Activated naive CD4-positive, alpha-beta T cell treated with anti-CD3 and anti-CD28 coated beads, Interleukin-2, amount 50 U/mL, for 72 hours (primary cell): ENCODE data around the gene SRRM3. TPM values are rescaled to one million over a fixed set of nuclear protein-coding genes. Genes with fewer than 3 reads are reported as not detected.
"Not testable (repeated sequence)": the region's sequence is repeated elsewhere in the genome, so short reads cannot be mapped to it uniquely, and the experiment has no call there.

Experiments used
- ATAC-seq, 2 donors: fragments of 150-1000 bp; cut with Tn5 transposase; 2 replicates each; pipeline ENCODE4 v1.10.0; 2021; ENCODE audit warnings: mild to moderate bottlenecking in 2 of 2, moderate library complexity in 2 of 2
- DNase-seq, 2 donors: peaks; one replicate each; pipeline ENCODE4 v3.0.0; 2021 to 2022; ENCODE audit warnings: low spot score in 2 of 2
- H3K27ac Mint-ChIP-seq, 2 donors: one replicate each; pipeline ENCODE4 v1.8.0; 2022; ENCODE audit warnings: mild to moderate bottlenecking in 2 of 2, mixed read lengths in 2 of 2
- H3K36me3 Mint-ChIP-seq, 2 donors: one replicate each; pipeline ENCODE4 v1.8.0; 2022; ENCODE audit warnings: mixed read lengths in 2 of 2
- H3K9me3 Mint-ChIP-seq, 2 donors: one replicate each; pipeline ENCODE4 v1.8.0; 2022; ENCODE audit warnings: mixed read lengths in 2 of 2
- total RNA-seq, 2 donors: library from RNA; stranded (reverse); gene quantifications; one replicate each; pipeline ENCODE4 v1.2.3, GENCODE V29; 2022

SRRM3 gene
- total RNA-seq, 2 donors from 2014 or later = not detected

DNA sequence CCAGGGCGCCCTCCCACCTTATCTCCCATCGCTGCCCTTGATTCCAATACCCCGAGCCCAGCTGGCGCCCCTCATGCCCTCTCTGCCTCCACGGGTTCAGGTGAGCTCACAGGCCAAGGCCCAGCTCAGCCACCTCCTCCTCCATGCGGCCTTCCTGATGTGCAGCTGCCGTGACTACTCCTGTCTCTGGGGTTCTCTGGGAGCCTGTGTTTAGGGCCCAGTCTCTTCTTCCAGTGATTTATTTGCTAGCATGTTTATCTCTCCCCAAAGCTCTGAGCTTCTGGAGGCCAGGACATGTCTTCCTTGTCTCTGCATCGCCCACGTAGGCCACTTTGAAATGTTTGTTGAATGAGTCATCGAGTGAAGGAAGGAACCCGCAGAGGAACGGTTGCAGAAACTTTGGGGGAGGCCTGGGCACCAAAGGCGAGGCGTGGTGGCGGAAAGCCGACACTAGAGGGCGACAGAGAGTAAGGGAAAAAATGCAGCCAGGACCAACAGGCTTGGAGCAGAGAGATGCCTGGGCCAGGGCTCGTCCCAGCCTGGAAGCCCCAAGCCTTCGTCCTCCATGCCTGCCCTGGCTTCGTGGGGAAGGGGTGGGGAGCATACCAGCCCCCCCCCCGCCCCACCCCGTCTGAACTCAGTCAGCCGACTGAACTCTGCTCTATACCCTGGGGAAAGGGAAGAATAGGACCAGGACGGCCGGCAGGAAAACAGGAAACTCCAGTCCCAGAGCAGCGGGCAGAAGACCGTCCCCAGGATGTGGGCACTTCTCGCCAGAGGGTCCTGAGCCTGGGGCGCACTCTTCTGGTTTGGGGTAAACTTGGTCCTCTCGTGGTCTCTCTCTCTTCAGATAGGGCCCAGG lies 89.9 kb downstream of the SRRM3 start:
- ATAC-seq = peak; percentile 90 to 95
- peak overlapping the region; percentile 33 to 85 for H3K27ac Mint-ChIP-seq

DNA sequence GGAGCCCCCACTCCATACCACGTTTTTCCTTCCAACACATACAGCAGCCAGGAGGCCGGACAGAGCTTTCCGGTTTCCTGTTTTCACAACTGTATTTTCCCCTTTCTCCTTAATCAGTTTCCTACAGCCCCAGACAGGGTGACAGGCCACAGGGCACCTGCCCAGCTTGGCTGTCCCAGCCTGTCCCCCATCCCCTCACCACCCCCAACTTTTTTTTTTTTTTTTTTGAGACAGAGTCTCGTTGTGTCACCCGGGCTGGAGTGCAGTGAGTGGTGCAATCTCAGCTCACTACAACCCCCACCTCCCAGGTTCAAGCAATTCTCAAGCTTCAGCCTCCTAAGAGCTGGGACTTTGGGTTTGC lies 90.5 kb downstream of the SRRM3 start:
- Mint-ChIP-seq H3K27ac (peak overlapping the region in 1 of 2 donors; percentile 85), H3K36me3 (no peaks in the 10 kb centered on the region), H3K9me3 (no peaks in the 10 kb centered on the region)
- DNase-seq = no peak
- ATAC-seq = no peak

More for the DNA sequence above, 89.9 kb downstream of the SRRM3 start:
- no peaks in the 10 kb centered on the region for H3K36me3 Mint-ChIP-seq
- no peaks in the 10 kb centered on the region for H3K9me3 Mint-ChIP-seq
- DNase-seq = peak; percentile 94 to 97

DNA sequence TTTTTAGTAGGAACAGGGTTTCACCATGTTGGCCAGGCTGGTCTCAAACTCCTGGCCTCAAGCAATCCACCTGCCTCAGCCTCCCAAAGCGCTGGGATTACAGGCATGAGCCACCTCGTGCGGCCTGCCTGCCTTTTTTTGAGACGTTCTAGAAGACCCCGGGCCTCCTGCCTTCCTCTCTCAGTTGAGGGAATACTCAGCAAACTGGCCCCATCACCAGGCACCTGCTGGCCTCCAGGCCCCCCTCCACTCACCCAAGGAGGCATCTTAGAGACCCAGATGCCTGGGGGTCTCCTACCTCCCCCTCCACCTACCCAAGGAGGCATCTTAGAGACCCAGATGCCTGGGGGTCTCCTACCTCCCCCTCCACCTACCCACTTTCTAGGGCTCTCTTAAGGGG lies 91.2 kb downstream of the SRRM3 start:
- H3K36me3 Mint-ChIP-seq, DNase-seq, ATAC-seq, H3K9me3 Mint-ChIP-seq: not testable (repeated sequence)
- H3K27ac Mint-ChIP-seq = peak overlapping the region in 1 of 2 donors; percentile 33

DNA sequence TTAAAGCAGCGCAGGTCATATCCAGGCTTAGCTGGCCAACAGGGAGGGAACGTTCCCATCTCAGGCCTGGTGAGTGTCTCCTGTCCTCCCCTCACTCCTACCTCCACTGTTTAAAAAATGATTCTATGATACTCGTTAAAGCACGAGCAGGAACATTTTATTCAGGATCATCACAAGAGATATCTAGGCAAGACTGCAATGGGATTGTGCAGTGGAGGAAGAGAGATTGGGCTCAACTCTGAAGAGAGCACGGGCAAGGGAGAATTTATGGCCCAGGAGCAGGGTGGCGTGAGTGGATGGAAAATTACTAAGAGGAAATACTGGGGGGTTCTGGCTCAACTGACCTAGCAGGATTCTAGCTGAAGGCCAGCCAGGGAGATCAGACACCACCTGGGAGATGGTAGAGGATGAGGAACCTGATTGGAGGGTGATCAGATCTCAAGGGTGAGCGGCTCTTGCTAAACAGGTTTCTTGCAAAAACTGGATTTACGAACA lies 91.8 kb downstream of the SRRM3 start:
- H3K36me3 Mint-ChIP-seq = no peaks in the 10 kb centered on the region
- H3K27ac Mint-ChIP-seq = peak overlapping the region in 1 of 2 donors; percentile 33
- DNase-seq (no peak), ATAC-seq (no peak)
- H3K9me3 Mint-ChIP-seq = no peaks in the 10 kb centered on the region

DNA sequence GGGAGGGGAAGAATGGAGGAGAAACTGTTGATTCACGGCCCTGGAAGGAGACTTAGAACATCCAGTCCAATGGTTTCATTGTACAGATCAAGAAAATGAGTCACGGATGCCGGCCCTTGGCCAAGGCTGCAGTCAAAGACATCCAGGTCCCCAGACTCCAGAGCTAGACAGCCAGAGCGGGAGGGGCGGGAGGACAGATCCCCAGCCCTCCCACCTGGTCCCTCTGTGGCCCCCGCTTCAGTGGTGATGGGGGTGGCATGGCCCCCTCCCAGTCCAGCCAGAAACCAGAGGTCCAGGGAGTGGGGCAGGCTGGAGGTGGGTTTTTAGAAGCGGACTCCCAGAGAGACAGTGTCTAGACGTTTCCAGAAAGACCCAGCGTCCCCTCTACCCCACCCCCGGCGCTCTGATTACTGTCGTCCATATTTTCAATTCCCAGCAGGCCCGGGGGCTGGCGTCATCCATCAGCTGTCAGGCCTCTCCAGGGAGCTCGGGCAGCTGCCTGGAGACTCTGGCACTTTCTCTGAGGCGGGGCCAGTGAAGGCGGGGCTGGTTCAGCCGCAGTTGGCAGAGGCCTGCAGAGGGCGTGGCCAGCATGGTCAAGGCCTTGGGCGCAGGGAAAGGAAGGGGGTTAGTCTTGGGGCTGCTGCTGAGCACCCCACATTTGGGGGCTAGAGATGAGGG lies 92.8 kb downstream of the SRRM3 start:
- ATAC-seq = no peak

DNA sequence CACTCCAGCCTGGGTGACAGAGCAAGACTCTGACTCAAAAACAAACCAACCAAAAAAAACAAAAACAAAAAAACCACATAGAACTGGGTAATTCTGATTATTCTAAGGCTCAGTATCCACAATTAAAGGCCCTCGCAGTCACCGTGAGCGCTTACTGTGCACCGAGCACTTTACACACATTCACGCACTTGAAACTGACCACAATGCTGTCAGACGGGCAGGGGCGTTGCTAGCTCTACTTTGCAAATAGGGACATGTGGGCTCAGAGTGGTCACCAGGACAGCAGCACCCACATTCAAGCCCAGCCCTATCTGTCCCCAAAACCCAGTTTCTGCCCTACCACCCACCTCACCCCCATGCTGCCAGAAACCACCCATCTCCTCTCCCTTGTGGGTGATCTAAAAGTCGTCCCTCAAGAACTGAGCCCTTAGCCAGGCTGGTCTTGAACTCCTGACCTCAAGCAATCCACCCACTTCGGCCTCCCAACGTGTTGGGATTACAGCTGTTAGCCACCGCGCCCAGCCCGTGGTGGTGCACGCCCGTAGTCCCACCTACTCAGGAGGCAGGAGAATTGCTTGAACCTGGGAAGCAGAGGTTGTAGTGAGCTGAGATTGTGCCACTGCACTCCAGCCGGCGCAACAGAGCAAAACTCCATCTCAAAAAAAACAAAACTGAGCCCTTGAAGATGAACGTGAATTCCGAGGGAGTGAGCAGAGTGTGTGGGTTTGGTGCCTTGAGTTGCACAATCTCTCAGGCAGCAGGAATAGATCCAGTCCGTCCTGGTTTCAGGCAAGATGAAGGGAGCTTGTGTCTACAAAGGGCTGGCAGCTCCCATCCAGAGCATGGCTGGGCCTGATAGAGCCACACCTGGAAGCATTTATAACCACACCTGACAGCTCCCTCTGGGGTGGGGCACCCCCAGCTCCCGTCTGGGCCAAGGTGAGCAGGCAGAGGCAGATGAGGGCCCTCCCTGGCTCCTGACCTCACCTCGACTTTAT lies 95.3 kb downstream of the SRRM3 start:
- ATAC-seq = no peak
- H3K27ac Mint-ChIP-seq = no peak overlapping the region
- no peaks in the 10 kb centered on the region for H3K9me3 Mint-ChIP-seq
- peaks cover 0 to under 1% of the 10 kb centered on the region in 2 donors for H3K36me3 Mint-ChIP-seq
- no peak for DNase-seq

More for the DNA sequence above, 92.8 kb downstream of the SRRM3 start:
- no peaks in the 10 kb centered on the region for H3K36me3 Mint-ChIP-seq
- no peak for DNase-seq
- no peaks in the 10 kb centered on the region for H3K9me3 Mint-ChIP-seq
- H3K27ac Mint-ChIP-seq = no peak overlapping the region

DNA sequence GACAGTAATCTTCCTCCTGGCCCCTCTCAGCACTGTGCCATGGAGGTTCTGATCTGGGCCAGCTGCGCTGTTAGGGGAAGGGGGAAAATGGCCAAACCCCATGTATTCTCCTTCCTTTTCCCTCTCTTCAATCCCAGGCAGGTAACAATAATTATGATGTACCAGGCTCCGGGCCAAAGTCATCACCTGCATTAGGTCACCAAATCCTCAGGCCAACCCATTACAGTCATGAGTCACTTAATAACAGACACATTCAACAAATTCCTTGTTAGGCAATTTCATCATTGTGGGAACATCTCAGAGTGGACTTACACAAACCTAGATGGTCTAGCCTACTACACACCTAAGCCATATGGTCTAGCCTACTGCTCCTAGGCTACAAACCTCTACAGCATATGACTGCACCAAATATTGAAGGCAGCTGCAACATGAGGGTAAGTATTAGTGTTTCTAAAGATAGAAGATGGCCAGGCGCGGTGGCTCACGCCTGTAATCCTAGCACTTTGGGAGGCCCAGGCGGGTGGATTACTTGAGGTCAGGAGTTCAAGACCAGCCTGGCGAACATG lies 98.6 kb downstream of the SRRM3 start:
- Mint-ChIP-seq H3K36me3 (peaks cover 10 to 12% of the 10 kb centered on the region in 2 donors), H3K9me3 (no peaks in the 10 kb centered on the region), H3K27ac (no peak overlapping the region)
- DNase-seq (no peak), ATAC-seq (no peak)

DNA sequence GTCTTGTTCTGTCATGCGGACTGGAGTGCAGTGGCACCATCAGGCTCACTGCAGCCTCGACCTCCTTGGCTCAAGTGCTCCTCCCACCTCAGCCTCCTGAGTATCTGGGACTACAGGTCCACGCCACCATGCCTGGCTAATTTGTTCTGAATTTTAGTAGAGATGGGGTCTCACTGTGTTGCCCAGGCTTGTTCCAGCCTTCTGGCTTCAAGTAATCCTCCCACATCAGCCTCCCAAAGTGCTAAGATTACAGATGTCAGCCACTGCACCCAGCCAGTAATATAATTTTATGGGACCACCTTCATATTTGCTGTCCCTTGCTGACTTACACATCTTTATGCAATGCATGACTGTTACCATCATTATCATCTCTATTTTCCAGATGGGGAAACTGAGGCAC lies 99.3 kb downstream of the SRRM3 start:
- Mint-ChIP-seq H3K9me3 (no peaks in the 10 kb centered on the region), H3K27ac (no peak overlapping the region), H3K36me3 (peaks cover 10 to 12% of the 10 kb centered on the region in 2 donors)
- ATAC-seq (no peak), DNase-seq (no peak)

DNA sequence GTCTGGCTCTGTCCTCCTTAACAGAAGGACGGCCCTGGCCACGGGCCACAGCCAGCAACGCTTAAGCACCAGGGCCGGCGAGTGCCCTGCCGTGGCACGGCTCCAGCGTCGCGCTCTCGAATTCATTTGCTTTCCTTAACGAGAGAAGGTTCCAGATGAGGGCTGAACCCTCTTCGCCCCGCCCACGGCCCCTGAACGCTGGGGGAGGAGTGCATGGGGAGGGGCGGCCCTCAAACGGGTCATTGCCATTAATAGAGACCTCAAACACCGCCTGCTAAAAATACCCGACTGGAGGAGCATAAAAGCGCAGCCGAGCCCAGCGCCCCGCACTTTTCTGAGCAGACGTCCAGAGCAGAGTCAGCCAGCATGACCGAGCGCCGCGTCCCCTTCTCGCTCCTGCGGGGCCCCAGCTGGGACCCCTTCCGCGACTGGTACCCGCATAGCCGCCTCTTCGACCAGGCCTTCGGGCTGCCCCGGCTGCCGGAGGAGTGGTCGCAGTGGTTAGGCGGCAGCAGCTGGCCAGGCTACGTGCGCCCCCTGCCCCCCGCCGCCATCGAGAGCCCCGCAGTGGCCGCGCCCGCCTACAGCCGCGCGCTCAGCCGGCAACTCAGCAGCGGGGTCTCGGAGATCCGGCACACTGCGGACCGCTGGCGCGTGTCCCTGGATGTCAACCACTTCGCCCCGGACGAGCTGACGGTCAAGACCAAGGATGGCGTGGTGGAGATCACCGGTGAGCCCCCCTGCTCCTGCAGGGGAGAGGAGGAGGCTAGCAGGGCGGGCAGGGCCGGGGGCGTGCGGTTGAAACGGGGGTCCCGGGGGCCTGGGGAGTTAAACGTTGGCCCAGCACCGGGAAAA lies 100.9 kb downstream of the SRRM3 start, which contains the start of gene HSPB1:
Gene HSPB1 (plus strand): TSS at position 327 of the 855 bp plus-strand sequence. CDS start 40 bp downstream, at position 367.
- peak in 1 of 2 donors; percentile 50 for DNase-seq
- H3K36me3 Mint-ChIP-seq = peaks cover 10 to 12% of the 10 kb centered on the region in 2 donors
- ATAC-seq = peak; percentile 15 to 46
- peak within 1 kb of the TSS; percentile 81 to 89 for H3K27ac Mint-ChIP-seq
- no peaks in the 10 kb centered on the region for H3K9me3 Mint-ChIP-seq

DNA sequence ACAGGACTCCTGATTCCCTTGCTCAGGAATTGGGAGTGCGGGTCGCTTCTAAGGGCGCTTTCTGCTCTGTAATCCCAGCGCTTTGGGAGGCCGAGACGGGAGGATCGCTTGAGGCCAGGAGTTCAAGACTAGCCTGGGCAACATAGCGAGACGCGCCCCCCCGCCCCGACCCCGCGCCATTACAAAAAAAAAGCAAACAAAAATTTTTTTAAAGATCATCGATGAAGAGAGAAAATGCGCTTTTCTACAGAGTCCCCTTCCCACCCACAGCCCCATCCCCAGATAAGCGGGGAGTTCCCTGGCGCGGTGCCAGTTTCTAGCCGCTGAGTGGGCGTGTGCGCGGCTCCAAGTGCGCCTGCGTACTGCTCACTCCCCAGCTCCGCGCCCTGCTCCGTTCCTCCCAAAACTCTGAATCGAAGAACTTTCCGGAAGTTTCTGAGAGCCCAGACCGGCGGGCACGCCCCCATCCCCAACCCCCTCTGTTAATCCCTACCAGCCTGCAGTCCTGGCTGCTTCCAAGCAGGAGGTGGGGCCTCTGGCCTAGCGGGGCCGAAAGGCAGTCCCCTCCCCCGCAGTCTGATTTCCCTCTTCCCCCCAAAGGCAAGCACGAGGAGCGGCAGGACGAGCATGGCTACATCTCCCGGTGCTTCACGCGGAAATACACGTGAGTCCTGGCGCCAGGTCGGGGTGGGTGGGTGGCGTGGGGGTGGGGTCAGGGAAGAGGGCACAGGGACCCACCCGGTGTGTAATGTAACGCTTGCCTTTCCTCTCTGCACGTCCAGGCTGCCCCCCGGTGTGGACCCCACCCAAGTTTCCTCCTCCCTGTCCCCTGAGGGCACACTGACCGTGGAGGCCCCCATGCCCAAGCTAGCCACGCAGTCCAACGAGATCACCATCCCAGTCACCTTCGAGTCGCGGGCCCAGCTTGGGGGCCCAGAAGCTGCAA lies 101.8 kb downstream of the SRRM3 start:
- Mint-ChIP-seq H3K36me3 (peaks cover 10 to 12% of the 10 kb centered on the region in 2 donors), H3K27ac (peak overlapping the region; percentile 89 to 92), H3K9me3 (no peaks in the 10 kb centered on the region)
- DNase-seq (peak; percentile 66 to 84), ATAC-seq (peak; percentile 62 to 64)

DNA sequence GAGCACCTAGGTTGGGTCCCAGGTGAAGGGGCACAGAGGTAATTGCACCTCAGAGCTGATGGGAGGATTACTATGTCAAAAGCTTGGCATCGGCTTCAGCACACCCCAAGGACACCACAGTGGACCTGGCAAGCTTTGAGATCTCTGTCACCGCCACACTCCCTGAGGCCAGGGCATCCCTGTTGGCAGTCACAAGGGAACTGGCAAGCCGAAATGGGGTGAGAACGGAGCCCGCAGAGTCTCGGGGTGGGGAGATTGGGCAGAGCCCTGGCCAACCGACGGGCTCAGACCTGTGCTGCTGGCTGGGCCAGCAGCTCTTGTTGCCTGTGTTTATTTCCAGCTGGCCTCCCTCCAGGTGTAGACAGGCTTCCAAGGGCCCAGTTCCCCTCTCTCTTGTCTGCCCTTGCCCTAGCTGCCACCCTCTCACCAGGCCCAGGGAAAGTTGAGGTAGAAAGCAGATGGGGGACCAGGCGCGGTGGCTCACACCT lies 103.2 kb downstream of the SRRM3 start:
- no peak for ATAC-seq
- H3K27ac Mint-ChIP-seq = peak overlapping the region in 1 of 2 donors; percentile 41
- no peaks in the 10 kb centered on the region for H3K9me3 Mint-ChIP-seq
- H3K36me3 Mint-ChIP-seq = peaks cover 10 to 12% of the 10 kb centered on the region in 2 donors
- no peak for DNase-seq

DNA sequence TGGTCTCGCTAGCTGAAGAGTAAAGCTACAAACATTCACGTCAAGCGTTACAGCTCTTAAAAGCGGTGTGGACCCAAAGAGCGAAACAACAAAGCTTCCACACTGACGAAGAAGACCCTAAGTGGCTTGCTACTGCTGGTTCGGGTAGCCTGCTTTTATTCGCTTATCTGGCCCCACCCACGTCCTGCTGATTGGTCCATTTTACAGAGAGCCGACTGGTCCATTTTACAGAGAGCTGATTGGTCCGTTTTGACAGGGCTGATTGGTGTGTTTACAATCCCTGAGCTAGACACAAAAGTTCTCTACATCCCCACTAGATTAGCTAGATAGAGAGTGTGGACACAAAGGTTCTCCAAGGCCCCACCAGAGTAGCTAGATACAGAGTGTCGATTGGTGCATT lies 107.2 kb downstream of the SRRM3 start:
- not testable (repeated sequence) for ATAC-seq, H3K36me3 Mint-ChIP-seq, DNase-seq, H3K27ac Mint-ChIP-seq, H3K9me3 Mint-ChIP-seq

DNA sequence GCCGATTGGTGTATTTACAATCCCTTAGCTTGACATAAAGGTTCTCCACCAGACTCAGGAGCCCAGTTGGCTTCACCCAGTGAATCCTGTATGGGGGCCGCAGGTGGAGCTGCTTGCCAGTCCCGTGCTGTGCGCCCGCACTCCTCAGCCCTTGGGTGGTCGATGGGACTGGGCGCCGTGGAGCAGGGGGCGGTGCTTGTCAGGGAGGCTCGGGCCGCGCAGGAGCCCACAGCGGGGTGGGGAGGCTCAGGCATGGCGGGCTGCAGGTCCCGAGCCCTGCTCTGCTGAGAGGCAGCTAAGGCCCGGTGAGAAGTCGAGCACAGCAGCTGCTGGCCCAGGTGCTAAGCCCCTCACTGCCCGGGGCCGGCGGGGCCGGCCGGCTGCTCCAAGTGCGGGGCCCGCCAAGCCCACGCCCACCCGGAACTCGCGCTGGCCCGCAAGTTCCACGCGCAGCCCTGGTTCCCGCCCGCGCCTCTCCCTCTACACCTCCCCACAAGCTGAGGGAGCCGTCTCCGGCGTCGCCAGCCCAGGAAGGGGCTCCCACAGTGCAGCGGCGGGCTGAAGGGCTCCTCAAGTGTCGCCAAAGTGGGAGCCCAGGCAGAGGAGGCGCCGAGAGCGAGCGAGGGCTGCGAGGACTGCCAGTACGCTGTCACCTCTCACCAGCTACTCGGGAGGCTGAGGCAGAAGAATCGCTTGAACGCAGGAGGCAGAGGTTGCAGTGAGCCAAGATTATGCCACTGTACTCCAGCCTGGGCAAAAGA lies 107.8 kb downstream of the SRRM3 start:
- H3K36me3 Mint-ChIP-seq, H3K27ac Mint-ChIP-seq, H3K9me3 Mint-ChIP-seq, DNase-seq, ATAC-seq: not testable (repeated sequence)
